ENCODE measurements around the gene GCSAM.

Gene GCSAM, protein sequence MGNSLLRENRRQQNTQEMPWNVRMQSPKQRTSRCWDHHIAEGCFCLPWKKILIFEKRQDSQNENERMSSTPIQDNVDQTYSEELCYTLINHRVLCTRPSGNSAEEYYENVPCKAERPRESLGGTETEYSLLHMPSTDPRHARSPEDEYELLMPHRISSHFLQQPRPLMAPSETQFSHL

DNA sequence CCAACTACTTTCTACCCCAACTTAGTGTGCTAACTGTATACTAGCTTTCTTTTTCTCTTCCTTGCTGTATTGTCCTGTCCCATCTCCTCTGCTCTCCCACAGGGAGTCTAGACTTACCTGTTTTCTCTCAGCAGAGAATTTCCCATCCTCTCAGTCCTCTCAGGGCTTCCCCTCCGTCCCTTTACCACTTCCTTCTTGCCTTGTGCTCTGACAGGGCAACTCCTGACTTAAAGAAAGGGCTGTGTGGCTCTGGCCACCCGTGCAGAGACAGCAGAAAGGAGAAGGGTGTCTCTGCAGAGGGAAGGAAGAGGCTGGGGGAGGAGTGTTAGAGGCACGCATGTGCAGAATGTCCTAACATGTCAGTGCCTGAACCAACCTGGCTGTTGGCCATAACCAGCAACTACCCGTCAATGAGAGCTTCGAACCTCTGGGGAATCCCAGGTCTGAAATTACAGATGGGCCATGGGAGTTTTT, at the start of gene GCSAM:
Gene GCSAM, minus strand, starts transcription at position 274 of the 474 bp plus-strand sequence. Its CDS starts 128 bp downstream, at position 146.
- no peak for DNase-seq

DNA sequence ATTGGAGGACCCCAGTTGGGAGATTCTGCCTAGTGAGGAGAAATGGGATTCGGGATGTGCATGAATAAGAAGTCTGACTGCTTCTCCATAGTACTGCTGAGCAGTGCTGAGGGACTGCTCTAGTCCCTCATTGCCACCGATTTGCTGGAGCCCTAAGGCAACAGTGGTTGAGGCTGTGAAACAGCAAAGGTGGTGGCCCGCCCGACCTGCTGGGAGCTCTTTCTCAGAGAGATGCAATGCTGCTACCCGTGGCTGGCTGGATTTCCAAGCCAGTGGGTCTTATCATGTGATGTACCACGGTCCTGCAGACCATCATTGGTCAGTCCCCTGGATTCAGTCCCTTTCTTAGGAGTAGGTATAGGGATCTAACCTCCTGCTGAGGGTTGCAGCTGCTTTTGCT, 42.6 kb upstream of the GCSAM start:
- DNase-seq: no peak

DNA sequence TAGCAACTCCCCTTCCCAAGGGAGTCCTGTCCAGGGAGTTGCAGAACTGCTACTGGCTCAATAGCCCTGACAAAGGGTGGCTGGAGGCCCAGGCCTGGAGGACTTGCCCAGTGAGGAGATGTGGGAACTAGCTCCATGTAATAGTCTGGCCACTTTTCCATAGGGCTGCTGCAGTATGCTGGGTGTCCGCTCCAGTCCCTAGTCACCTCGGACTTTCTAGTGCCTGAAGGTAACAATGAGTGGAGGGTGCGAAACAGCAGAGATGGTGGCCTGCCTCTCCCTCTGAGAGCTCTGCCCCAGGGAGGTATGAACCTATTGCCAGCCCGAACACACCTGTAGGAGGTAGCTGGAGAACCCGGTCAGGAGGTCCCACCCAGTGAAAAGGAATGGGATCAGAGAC, 42.0 kb upstream of the GCSAM start:
- no peak for DNase-seq

DNA sequence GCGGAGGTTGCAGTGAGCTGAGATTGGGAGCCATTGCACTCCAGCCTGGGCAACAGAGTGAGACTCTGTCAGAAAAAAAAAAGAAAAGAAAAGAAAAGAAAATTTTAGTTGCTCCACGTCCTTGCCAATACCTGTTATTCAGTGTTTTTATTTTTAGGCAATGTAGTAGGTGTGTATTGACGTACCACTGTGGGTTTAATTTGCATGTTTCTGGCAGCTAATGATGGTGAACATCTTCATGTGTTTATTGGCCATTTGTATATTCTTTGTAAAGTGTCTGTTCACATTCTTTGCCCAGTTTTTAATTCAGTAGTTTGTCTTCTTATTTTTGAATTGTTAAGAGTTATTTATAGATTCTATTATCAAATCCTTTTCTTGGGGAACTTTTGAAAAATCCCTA, 38.1 kb upstream of the GCSAM start:
- no peak for DNase-seq

DNA sequence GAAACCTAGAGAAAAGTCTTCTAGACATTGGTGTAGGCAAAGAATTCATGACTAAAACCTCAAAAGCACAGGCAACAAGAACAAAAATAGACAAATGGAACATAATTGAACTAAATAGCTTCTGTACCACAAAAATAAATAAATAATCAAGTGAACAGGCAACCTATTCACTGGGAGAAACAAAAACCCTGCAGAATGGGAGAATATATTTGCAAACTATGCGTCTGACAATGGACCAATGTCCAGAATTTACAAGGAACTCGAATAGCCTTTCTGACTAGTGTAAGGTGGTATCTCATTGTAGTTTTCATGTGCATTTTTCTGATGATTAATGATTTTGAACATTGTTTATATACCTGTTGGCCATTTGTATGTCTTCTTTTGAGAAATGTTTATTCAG, 37.0 kb upstream of the GCSAM start:
- DNase-seq: no peak

DNA sequence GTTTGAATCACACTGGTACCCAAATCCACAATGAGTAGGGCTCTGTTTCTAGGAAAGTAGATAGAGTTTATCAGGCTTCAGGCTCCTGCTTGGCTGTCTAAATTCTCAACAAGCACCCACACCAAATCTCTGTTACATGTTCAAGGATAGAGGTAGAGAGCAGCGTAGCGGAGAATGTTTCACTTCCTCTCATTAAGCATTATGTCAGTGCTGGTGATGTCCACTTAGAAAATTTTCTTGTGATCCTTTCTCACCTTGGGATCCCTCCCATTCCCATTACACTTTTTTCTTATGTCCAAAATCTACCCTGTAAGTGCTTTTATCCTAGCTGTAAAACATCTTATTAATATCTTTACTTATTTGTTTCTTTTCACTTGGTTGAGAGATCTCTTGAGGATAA, 34.7 kb upstream of the GCSAM start:
- DNase-seq: no peak

DNA sequence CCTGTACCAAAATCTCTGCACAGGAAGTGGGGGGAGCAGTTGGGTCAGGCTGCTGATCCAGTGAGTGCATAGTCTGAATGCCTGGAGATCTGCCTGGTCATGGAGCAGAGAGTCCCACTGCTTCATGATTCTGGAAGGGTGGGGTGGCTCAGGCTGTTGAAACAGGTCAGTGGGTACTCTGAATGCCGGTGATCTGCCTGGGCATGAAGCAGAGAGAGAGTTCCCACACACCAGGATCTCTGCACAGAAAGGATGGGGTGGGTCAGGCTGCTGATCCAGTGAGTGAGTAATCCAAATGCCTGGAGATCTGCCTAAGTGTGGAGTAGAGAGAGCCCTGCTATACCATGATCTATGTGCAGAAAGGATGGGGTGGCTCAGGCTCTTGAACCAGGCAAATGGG, 16.1 kb upstream of the GCSAM start:
- DNase-seq: no peak

DNA sequence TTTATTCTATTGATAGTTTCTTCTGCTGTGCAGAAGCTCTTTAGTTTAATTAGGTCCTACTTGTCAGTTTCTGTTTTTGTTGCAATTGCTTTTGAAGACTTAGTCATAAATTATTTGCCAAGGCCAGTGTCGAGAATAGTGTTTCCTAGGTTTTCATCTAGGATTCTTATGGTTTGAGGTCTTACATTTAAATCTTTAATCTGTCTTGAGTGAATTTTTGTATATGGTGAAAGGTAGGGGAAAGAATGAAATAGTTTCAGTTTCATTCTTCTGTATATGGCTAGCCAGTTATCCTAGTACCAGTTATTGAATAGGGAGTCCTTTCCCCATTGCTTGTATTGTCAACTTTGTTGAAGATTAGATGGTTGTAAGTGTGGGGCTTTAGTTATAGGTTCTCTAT, 10.6 kb upstream of the GCSAM start:
- DNase-seq: no peak

DNA sequence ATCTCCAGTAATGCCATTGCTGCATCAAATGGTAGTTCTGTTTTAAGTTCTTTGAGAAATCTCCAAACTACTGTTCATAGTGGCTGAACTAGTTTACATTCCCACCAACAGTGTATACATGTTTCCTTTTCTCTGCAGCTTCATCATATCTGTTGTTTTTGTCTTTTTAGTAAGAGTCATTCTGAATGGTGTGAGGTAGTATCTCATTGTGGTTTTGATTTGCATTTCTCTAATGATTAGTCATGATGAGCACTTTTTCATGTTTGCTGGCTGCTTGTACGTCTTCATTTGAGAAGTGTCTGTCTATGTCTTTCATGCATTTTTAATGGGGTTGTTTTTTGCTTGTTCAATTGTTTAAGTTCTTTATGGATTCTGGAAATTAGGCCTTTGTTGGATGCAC, 10.2 kb upstream of the GCSAM start:
- no peak for DNase-seq

DNA sequence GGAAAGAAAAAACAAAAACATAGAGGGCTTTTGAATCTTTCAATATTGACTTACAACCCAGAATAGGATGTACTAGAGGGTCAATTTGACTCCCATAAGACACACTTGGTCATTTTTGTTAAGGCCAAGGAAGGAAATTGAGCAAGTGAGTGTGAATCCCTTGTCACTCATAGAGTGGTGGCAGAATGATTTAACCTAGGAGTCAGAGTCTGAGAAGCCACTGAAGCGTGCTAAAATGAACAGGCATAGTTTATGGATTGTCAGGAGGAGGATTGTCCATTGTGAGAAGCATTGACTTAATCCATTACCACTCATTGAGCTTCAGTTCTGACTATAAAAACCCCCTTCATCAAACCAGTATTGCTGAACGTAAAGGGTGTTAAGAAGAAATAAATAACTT, 8.2 kb upstream of the GCSAM start:
- DNase-seq: no peak

DNA sequence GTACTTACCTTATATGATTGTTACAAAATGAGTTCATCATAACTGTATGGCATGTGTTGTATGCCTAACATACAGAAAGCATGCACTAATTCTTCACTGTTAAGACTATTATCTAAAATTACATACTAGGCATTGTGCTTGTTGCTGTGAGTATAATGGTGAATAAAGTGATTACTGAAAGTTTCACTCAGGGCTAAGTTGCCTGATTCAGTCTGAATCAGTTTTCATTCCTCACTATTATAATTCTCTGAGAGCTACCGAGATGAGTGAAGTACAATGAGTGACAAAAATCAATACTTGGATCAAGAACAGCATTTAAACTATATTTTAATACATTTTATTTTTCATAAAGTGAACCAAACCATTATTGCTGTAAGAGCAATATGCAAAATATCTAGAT, 7.5 kb upstream of the GCSAM start:
- DNase-seq: no peak

DNA sequence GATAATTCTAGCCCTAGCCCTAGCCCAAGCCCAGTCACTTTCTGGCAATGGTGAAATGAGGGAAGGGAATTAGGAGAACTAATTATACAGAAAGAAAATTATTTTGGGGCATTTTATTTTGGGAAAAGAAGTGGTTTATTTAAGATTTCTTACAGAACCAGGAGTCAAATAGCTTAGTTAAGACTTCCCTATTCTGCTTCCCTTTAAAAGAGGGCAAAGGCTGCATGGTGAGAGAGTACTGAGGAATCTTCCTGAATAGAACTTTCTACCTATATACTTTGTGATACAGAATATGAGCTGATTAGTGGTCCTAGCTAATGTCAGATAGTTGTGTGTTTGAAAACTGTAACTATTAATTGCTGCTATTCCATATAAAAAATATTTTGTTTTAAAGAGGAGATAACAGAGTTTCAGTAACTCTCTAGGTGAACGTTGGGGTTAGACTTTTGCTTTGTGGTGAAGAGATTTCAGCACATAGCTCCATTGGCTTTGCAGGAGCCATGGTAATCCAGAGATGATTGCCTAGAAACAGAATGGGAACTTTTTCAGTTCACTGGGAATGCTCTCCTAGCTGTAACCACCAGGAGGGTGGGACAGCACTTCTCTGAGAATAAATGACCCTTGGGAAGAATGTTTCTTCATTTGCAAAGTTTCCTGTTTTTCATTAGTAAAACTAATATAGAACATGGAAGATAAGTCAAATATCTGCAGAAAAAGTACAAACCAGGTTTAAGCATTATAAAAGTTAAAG, 5.3 kb upstream of the GCSAM start:
- no peak for DNase-seq

DNA sequence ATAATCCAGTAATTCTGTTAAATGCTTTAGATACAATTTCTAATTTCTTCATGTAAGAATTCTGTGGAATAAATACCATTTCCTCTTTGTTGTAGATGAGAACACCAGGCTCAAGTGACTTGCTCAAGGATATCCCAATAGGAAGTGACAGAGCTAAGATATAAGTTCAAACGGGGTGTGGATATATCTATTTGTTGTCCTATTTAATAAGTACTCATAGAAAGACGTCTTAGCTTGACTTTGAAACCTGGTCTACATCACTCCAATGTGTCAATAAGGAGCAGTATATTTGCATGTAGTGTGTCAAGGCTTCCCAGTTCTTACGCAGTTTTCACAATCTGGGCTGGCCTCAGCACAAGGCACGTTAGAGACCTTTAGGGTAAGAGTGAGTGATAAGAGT, 4.7 kb upstream of the GCSAM start:
- DNase-seq: no peak

DNA sequence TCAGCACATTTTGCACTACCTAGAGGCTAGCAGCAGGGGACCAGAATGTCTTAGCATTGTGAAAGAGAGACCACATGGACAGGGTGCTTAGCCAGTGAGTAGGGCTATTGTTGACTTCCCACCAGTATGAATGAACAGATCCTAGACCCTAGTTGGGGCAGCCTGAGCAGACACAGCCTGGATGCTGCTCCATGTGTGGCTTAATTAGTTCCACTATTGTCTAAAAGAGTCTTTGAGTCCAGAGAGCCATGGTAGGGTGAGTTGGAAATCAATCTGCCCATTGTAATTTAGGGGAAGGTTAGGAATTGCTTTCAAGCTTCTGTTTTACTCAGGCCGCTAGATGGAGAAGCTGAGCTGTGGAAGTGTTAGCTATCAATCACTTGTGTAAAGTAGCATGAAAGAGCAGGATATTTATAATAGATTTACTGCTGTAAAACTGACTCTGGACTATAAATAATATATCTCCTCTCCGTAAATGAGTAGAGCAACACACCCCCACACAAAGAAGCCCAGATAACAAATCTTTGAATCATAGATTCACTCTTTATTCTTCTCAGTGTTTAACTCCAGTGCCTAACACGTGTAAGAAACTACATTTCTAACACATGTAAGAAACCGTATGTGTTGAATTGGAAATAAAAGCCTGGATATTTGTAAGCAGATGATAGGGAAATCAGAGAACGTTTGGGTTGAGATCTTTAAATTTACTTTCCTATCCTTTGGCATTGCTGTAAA, 4.1 kb upstream of the GCSAM start:
- DNase-seq: peak; percentile 65

DNA sequence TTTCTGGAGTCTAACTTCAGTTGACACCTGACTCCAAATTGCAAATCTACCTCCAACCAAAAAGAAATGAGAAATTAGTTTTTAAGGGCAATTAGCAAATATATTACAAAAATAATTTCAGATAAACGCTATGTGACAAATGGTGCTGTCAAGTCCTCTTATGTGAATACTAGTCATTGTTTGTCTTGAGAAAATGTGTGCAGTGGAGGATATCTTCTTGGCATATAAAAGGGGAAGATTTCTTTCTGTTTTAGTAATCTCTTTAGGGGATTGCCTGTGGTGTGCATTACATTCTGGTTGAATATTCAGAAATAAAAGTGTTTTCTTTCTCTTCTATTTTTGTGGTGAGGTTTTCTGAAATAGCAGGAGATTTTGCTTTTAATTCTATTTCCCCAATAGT, 3.0 kb upstream of the GCSAM start:
- no peak for DNase-seq

DNA sequence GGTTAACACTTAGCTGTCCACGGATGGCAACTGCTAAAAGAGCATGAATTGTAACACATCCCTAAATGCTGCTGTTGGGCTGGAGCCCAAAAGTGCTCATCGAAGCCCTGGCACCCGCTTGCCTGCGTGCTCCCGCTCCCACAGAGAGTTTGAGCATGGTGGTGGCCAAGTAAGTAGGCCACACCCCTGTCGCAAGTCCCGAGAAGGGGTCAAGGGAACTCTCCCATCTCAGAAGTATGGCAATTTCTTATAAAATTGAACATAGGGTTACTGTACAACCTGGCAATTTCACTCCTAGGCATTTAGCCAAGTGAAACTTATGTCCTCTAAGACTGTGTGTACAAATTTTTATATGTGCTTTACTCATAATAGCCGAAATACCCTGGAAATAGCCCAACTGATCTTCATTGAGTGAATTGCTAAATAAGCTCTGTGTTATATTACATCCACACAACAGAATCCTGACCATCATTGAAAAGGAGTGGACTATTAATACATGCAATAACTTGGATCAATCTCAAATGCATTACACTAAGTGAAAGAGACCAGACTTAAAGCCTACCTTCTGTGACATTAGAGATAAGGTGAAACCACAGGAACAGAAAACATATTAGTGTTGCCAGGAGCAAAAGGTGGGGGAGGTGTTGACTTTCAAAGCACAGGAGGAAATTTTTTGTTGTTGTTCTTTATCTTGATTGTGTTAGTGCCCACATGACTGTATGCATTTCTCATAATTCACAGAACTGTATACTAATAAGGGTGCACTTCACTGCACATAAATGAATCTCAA, 1.5 kb upstream of the GCSAM start:
- DNase-seq: no peak

DNA sequence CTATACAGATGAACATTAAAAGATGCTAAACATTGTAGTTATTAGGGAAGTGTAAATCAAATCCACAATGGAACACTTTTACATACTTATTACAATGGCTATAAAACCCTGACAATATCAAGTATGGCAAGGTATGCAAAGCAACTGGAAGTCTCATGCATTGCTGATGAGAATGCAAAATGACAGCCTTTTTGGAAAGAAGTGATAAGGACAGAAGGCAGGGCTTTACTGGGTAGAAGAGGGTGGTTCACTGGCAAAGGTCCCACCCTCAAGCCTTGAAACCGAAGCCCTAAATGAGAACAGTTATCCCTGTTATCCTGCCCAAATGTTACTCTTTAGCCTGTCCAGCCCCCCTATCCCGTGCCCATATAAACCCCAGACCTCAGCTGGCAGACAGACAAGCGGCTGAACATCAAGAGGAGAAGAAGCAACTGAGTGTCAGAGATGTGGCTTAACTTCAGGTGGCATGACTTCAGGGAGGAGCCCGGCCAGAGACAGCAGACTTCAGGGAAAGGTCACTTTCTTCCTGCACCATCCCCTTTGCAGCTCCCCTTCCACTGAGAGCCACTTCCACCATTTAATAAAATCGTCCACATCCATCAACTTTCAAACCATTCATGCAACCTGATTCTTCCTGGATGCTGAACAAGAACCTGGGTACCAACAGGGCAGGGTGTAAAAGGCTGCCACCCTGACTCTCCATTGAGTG, 732 bp upstream of the GCSAM start:
- no peak for DNase-seq

DNA sequence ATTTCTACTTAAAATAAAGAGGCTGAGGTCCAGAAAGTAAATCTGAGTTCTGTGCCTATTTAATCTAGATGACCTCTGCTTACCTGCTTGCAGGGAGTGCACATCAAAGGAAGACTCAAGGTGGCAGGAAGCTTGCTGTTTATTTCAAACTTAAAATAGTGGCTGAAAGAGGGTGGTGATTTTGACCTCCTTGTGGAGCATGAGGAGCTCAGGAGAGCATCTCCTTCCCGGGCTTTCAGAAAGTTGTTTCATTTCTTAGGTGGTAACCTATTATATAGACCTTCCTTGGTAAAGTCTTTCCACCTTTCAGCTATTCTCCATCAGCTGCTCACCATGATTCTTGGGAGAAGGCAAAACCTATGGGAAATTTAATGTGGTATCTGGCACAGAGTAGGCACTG, 494 bp downstream of the GCSAM start:
- no peak for DNase-seq

DNA sequence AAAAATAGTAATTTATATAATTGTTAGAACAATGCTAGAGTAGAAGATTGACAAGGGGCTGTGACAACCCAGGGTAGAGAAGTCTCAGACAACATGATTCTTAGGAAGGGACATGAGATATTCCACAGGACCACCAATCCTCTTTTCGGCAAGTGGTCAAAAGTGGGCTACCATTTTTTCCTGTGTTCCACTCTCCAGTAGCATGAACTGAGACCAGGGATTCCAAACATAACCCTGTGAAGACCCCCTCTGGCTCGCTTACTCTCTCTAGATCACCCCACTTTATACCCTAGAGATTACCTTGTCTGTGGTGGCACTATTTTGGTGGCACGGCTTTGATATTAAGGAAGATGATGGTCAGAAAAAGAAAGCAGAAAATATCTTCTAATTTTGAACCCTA, 960 bp downstream of the GCSAM start:
- no peak for DNase-seq

DNA sequence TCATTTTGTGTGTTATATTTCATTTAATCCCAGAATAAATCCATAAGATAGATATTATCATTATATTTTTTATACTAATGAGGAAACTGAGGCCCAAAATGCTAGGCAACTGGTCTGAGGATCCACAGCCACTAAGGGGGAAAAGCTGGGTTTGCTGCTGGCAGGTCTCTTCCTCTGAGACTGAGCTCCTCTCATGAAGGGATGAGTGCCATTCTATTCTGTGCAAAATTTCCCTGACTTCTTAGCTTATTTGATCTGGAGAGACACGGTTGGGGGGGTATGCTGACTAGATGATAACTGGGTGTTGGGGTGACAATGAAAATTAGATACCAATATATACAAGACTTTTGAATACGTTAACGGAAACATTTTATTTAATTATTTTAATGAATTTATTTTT, 1.9 kb downstream of the GCSAM start:
- no peak for DNase-seq

DNA sequence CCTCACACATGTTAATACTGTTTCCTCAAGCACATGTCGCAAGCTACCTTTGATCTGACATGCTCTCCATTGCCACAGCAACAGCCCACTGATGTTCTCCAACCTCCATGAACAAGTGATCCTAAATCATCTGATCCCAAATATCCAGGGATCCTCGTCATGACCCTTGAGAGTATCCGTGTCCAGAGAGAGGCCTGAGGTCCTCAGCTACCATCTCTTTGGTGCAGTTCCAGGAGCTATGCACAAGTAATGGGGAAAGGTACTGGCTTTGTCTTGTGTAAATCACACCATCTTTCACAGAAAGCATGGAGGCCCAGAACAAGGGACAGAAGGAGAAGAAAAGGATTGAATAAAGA, 2.4 kb downstream of the GCSAM start:
- DNase-seq: no peak

DNA sequence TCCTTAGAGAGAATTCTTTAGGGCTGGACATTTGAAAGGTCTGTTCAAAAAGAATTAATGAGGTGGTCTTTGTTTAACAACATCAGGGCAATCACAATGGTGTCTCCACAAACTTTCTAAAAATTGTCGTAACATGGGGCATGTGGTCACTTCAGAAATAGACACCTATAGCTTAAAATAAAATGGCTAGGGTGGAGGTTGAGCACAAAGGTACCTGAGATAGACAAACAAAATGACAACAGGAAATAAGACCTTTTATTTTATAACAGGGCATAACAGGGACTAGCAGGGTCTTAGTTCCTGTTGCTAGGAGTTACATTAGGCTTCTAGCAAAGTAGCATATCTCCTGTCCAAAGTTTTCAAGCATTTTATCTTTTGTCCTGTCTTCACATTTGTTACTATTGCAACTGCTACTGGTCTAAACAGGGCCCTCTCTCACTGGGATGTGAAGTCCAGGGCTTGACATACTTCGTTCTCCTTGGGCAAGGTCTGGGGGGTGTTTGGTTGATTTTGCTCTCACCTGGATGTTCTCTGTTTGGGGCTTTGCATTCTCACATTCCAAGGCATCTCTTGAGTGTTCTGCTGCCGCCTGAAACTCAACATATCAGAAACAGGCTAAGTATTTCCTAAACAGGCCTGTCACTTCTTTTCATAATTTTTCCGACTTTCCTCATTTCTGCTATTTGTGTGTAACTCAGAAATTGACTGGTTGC, 3.0 kb downstream of the GCSAM start:
- no peak for DNase-seq
